Fibroblast of lung (primary cell): ENCODE measurements around the gene KHDRBS1. TPM values are rescaled to one million over a fixed set of nuclear protein-coding genes. Genes with fewer than 3 reads are reported as not detected.

Experiments used
- DNase-seq, 2 donors: peaks; one replicate each; pipeline versions ENCODE4 v3.0.0 to v3.0.0-alpha.2; 2010; ENCODE audit warnings: low read depth in 2 of 2
- H2AFZ ChIP-seq: 2 replicates; pipeline ENCODE4 v1.5.1; 2012; ENCODE audit warnings: low read length, control low read depth, inconsistent platforms
- H3K27ac ChIP-seq: 2 replicates; pipeline ENCODE4 v1.5.1; 2011; ENCODE audit warnings: low read length, control low read depth; ENCODE audit not compliant: insufficient read depth
- H3K27me3 ChIP-seq: 2 replicates; pipeline ENCODE4 v1.5.1; 2011; ENCODE audit warnings: mild to moderate bottlenecking, low read length; ENCODE audit not compliant: control insufficient read depth, insufficient read depth
- H3K36me3 ChIP-seq: 2 replicates; pipeline ENCODE4 v1.5.1; 2011; ENCODE audit warnings: low read length; ENCODE audit not compliant: control insufficient read depth, insufficient read depth
- H3K4me1 ChIP-seq: 2 replicates; pipeline ENCODE4 v1.5.1; 2011; ENCODE audit warnings: low read length; ENCODE audit not compliant: control insufficient read depth, insufficient read depth; ENCODE audit errors: extremely low read depth
- H3K4me2 ChIP-seq: 2 replicates; pipeline ENCODE4 v1.5.1; 2011; ENCODE audit warnings: low read length, control low read depth; ENCODE audit not compliant: insufficient read depth; ENCODE audit errors: extremely low read depth
- H3K4me3 ChIP-seq, 4 experiments: fragments of 200-600 bp in 1 of 4; sonication (generic) in 1 of 4; replicated peaks in 1 of 4; 2 replicates each; pipeline ENCODE4 v1.5.1; 2011 to 2016; ENCODE audit warnings: low read length in 4 of 4, low read depth in 3 of 4, mild to moderate bottlenecking in 3 of 4, control low read depth in 2 of 4, inconsistent platforms in 1 of 4, mixed read lengths in 1 of 4; ENCODE audit not compliant: insufficient read depth in 1 of 4; ENCODE audit errors: control extremely low read depth in 1 of 4
- H3K79me2 ChIP-seq: 2 replicates; pipeline ENCODE4 v1.5.1; 2012; ENCODE audit warnings: mild to moderate bottlenecking, low read length, inconsistent platforms; ENCODE audit not compliant: control insufficient read depth, insufficient read depth
- H3K9ac ChIP-seq: 2 replicates; pipeline ENCODE4 v1.5.1; 2011; ENCODE audit warnings: mild to moderate bottlenecking, low read length, control low read depth; ENCODE audit not compliant: insufficient read depth
- H3K9me3 ChIP-seq: 2 replicates; pipeline ENCODE4 v1.5.1; 2012; ENCODE audit warnings: low read depth, low read length; ENCODE audit not compliant: control insufficient read depth, insufficient read depth
- H4K20me1 ChIP-seq: 2 replicates; pipeline ENCODE4 v1.5.1; 2011; ENCODE audit warnings: low read length; ENCODE audit not compliant: control insufficient read depth, insufficient read depth; ENCODE audit errors: extremely low read depth
- CTCF ChIP-seq, 2 donors: IDR thresholded peaks in 1 of 2; conservative IDR thresholded peaks in 1 of 2; 1 replicate in 1 of 2; 2 replicates in 1 of 2; pipeline ENCODE4 v1.5.1; 2011 to 2012; ENCODE audit warnings: low read length in 2 of 2, control low read depth in 1 of 2, inconsistent platforms in 1 of 2, low read depth in 1 of 2, mild to moderate bottlenecking in 1 of 2
- EZH2 ChIP-seq: IDR thresholded peaks from 2 replicates; pipeline ENCODE4 v1.5.1; 2012; ENCODE audit warnings: low read length, control low read depth, mild to moderate bottlenecking; ENCODE audit errors: missing control alignments
- polyA plus RNA-seq, 2 donors: library from polyadenylated mRNA; depleted of rRNA in 1 of 2; stranded (reverse) in 1 of 2; unstranded in 1 of 2; fragments of >200 nt; gene quantifications; 2 replicates each; pipeline ENCODE4 v1.2.1, GENCODE V29; 2011 to 2012; ENCODE audit warnings: missing spikeins in 1 of 2
- total RNA-seq: library from RNA; depleted of rRNA; stranded (reverse); fragments of >200 nt; gene quantifications from 2 replicates; pipeline ENCODE4 v1.2.1, GENCODE V29; 2014

Gene KHDRBS1
- total and polyA plus RNA-seq, 2 donors (not counting 1 experiment from before 2014, with no cell fraction given), result 56.0 to 73.0 TPM

GRCh38 chr1:32045772-32046171 lies 32.1 kb downstream of the KHDRBS1 start:
- no peak for DNase-seq
- no peaks in the 10 kb centered on the region for H3K9me3 ChIP-seq
- H4K20me1 ChIP-seq, result no peaks in the 10 kb centered on the region
- H3K4me2 ChIP-seq, result no peak overlapping the region
- H2AFZ ChIP-seq, result no peak overlapping the region
- no peak overlapping the region for H3K27ac ChIP-seq
- peaks cover 10% of the 10 kb centered on the region for H3K79me2 ChIP-seq
- H3K4me3 ChIP-seq, result no peak overlapping the region
- no peak overlapping the region for H3K9ac ChIP-seq
- TF ChIP-seq CTCF (conservative IDR thresholded peaks at IDR 0.05 in 1 of 2, IDR thresholded peaks at IDR 0.05 in 1 of 2; ENCODE audit: low read depth in 1 of 2, low read length in 2 of 2) (no peak), EZH2 (no peak)
- H3K27me3 ChIP-seq, result no peaks in the 10 kb centered on the region
- peaks cover 12% of the 10 kb centered on the region for H3K36me3 ChIP-seq
- peaks cover 2% of the 10 kb centered on the region for H3K4me1 ChIP-seq

- H3K4me2 ChIP-seq, result no peak overlapping the region
- no peaks in the 10 kb centered on the region for H3K27me3 ChIP-seq
- H3K4me3 ChIP-seq, result no peak overlapping the region
- no peak overlapping the region for H3K27ac ChIP-seq
- TF ChIP-seq CTCF (conservative IDR thresholded peaks at IDR 0.05 in 1 of 2, IDR thresholded peaks at IDR 0.05 in 1 of 2; ENCODE audit: low read depth in 1 of 2, low read length in 2 of 2) (no peak), EZH2 (no peak)
- H4K20me1 ChIP-seq, result no peaks in the 10 kb centered on the region
- peaks cover 10% of the 10 kb centered on the region for H3K36me3 ChIP-seq
- peak; percentile 42 to 50 for DNase-seq
- H3K79me2 ChIP-seq, result peaks cover 6% of the 10 kb centered on the region
- no peak overlapping the region for H3K9ac ChIP-seq
- H3K9me3 ChIP-seq, result no peaks in the 10 kb centered on the region
- peaks cover 2% of the 10 kb centered on the region for H3K4me1 ChIP-seq
- no peak overlapping the region for H2AFZ ChIP-seq
Observed at GRCh38 chr1:32047701-32048100, 34.0 kb downstream of the KHDRBS1 start.

GRCh38 chr1:32048440-32048839 lies 34.8 kb downstream of the KHDRBS1 start:
- Histone ChIP-seq H3K4me3 (no peak overlapping the region), H4K20me1 (no peaks in the 10 kb centered on the region), H3K27ac (no peak overlapping the region), H3K9ac (no peak overlapping the region), H3K27me3 (no peaks in the 10 kb centered on the region), H3K79me2 (peaks cover 7% of the 10 kb centered on the region), H3K9me3 (no peaks in the 10 kb centered on the region), H2AFZ (no peak overlapping the region), H3K4me1 (peaks cover 2% of the 10 kb centered on the region), H3K36me3 (peaks cover 12% of the 10 kb centered on the region), H3K4me2 (no peak overlapping the region)
- DNase-seq, result peak in 1 of 2 donors; percentile 25
- TF ChIP-seq EZH2, result no peak
- TF ChIP-seq CTCF (conservative IDR thresholded peaks at IDR 0.05 in 1 of 2, IDR thresholded peaks at IDR 0.05 in 1 of 2; ENCODE audit: low read depth in 1 of 2, low read length in 2 of 2), result no peak
